Muscle of arm (tissue), 12 donors: Measurements from ENCODE around the gene AGBL4. TPM values are rescaled to one million over a fixed set of nuclear protein-coding genes. Genes with fewer than 3 reads are reported as not detected.

Source experiments
- DNase-seq: peaks from one replicate; pipeline ENCODE4 v3.0.0-alpha.2; 2013
- polyA plus RNA-seq, 12 donors: library from polyadenylated mRNA; unstranded; fragments of 120-200 nt; gene quantifications; one replicate each; pipeline ENCODE4 v1.2.1, GENCODE V29; 2013; ENCODE audit not compliant: insufficient read length in 12 of 12

Gene AGBL4
- polyA plus RNA-seq, 12 donors = 0.12 to 0.72 (median 0.21) TPM; not detected in 2

DNA sequence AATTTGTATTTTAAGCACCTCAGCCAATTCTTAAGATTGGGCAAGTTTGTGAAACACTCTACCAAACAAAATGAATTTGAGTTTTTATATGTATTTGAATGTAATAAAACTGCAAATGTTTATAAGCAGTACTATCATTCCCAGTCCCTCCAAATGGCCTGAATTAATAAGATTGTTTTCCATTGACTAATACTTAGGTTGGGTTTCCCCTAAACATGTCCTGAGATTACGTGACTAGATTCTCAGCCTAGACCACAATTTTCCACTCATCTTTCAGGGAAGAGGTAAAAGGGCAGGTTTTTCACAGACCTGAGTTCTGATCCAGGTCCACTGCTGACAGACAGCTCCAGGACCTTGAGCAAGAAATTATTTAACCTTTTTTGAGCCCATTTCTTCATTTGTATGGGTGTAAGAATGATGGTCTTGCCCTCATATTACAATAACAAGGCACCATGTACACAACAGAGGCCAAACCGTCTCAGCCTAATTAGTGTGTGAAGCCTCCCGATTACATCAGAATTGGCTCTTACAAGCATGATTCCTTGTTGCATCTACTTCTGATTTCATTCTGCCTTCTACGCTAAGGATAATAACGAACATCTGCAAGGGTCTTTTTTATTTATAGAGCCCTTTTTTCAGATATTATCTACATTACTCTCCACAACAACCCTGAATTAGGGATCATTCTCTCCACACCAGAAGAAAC is 1298.3 kb downstream of the AGBL4 start:
- DNase-seq = no peak

DNA sequence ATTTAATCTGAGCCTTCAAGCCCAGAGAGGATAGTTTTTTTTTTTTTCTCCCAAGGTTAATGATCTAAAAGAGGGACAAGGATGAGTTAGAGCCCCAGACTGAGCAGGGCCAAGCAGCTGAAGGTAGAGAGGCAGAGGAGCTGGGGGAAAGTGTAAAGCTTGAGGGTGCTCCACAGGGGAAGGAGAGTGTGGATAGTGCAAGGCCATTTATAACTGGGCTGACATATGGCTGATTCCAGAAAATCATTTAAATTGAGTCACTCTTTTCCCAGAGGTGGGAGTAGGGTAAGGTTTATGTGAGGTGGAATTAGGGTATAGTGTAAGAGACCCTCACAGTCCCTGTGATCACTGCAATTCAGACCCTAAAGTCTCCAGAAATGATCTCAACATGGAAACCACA is 1302.8 kb downstream of the AGBL4 start:
- no peak for DNase-seq

- no peak for DNase-seq
Observed at GRCh38 chr1:48718705-48719104, 1305.0 kb downstream of the AGBL4 start.

DNA sequence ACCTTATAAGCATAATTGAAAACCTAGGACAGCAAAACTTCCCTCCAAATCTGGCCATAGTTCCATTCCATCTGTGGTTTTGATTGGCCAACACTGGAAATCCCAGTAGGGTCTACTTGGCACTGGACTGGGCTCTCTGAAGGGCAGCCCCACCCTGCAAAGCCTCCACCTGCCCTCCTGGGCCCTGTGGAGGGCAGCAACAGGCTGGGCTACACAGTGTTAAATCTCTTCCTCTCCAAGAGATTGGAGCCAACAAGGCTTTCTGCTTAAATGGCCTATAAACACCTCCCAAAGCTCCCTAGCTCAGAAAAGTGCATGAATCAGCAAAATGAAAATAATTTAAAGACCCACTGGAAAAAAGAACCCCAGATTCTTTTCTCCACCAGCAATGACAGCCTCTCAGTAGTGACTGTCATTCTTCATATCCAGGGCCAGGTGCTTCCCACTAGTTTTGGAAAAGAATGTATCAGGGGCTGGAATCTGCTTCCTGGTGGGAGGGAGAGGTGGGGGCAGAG is 1305.6 kb downstream of the AGBL4 start:
- no peak for DNase-seq

DNA sequence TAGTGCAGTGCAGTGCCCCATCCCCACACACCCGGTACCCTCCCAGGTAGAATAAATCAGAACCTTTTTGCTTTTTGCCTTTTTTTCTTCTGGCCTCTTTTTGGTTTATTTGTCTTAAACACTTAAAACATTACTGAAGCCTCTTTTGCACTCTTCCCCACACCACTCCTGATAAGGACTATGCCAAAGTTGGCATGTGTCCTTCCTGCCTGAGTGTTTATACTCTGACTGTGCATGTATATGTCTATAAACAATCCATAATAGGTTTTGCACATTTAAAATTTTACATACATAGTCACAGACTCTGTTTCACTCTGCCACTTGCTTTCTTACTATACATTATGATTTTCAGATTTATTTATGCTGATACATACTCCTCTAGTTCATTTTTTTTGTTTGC is 1306.7 kb downstream of the AGBL4 start:
- no peak for DNase-seq

DNA sequence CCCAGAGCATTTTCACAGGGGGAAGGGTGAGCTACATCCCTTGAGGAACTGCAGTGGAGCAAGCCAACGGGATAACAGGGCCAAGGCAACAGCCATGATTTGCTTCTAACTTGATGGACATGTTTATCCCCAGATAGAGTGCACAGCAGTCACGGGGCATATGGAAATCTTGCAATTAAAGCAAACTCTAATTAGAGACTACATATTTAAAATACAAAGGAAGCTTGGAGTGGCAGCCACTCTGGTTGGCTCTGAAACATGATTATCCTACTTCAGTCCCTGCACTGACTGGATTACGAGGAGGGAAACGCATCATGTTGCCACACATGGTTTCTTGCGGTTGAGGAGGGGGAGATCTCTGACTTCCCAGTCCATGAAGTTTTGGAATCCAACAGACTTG is 1307.8 kb downstream of the AGBL4 start:
- DNase-seq = no peak

DNA sequence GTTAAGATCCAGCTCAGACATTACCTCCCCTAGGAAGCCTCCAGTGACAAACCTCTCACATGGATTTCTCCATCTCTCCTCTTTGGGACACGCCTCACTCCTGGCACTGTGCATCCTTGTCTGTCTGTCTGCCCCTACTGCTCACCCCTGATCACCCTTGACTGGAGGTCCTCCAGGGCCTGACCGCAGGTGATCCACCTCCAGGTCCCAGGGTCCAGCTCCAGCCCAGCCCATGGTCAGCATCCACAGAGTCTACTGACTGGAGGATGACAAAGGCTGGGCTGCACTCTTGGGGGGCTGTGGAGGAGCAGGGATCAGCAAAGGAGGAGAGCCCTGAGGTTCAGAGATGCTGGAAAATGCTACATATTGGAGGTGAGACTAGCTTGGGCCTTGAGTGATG is 1312.8 kb downstream of the AGBL4 start:
- DNase-seq = no peak

DNA sequence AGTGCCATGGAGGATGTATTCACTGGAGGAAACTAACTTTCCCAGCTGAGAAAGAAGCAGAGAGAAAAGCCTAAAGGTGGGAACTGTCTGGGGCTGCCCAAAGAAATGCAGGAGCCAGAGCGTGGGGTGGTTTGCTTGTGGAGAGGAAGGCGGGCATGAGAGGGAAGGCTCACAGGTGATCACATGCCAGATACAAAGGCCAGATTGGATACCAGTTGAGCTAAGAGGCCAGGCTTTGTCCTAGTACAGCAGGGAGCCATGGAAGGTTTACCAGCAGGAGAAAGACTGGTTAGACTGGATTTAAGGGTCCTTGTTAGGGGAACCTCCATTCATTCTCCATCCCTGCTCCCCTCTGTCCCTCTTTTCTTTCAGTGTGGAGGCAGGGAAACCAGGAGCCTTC is 1313.4 kb downstream of the AGBL4 start:
- DNase-seq = no peak

- no peak for DNase-seq
Observed at GRCh38 chr1:48704736-48705135, 1319.0 kb downstream of the AGBL4 start.

GRCh38 chr1:48701445-48701844 is 1322.3 kb downstream of the AGBL4 start:
- DNase-seq = no peak

DNA sequence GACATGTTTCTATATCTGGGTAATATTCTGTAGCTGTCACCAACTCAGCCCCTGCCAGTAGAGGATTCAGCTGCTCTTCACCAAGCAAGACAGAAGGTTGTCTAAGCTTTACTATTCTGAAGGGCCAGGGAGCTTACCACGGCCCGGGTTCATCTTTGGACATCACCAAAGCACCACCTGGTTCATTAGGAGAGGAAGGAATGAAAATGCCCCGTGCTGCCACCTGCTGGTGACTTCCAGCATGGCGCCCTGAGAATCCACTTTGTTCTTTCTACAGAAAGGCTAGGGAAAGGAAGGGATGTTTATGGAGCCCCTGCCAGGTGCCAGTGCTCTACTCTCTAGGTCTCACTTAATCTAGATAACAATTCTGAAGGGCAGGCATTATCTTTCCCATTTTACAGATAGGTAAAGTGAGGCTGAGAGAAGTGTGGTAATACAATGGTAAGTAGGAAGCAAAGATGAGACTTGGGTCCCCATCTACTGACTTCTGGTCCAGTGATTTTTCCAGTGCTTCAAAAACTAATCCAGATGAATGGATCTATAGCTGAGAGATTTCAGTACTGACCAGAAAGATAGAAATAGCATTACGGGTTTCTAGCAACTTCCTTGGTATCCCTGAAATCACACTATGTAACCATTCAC is 1326.6 kb downstream of the AGBL4 start:
- DNase-seq = peak; percentile 40

GRCh38 chr1:48695161-48695560 is 1328.6 kb downstream of the AGBL4 start:
- no peak for DNase-seq

GRCh38 chr1:48693674-48694320 is 1330.0 kb downstream of the AGBL4 start:
- DNase-seq = no peak

GRCh38 chr1:48693180-48693579 is 1330.6 kb downstream of the AGBL4 start:
- no peak for DNase-seq

DNA sequence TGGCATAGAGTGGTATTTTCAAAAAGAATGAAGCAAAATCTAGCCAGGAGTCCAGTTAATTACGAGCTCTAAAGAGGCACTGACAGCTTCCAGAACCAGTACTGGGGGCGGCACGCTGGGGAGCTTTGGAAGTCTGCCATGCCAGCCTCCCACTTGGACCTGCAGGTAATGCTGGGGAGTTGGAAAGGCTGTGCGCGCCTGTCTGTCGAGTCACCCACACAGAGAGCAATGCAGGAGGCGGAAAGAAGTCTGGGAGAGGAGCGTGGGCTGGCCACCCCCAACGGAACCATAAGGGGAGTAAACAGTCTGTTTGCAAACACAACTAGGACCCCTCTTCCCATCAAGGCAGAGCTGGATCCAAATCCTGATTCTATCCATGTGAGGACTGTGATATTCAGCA is 1331.5 kb downstream of the AGBL4 start:
- DNase-seq = no peak

DNA sequence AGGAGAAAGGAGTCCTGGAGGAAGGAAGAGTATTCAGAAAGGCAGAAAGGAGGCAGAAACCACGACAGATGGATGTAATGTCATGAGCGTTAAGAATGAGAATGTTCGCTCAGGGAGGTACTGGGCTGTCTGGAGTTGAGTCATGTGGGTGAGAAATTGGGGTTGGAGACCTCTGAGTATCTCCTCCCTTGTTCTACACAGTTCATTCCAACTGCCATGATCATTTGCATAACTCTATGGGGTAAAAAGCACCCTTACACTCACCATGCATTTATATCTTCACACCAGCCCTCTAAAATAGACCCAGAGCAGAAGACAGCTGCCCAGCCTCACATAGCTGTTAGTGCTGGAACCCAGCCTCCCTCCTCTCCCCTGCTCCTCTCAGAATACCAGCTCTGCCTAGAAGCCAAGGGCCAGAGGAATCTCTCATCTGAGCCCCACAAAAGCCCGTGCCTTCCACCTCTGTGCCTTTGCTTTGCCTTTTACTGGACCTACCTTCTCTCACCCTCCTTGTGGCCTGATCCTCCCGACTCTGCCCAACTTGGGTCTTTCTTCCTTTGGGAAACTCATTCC is 1332.2 kb downstream of the AGBL4 start:
- DNase-seq = no peak

DNA sequence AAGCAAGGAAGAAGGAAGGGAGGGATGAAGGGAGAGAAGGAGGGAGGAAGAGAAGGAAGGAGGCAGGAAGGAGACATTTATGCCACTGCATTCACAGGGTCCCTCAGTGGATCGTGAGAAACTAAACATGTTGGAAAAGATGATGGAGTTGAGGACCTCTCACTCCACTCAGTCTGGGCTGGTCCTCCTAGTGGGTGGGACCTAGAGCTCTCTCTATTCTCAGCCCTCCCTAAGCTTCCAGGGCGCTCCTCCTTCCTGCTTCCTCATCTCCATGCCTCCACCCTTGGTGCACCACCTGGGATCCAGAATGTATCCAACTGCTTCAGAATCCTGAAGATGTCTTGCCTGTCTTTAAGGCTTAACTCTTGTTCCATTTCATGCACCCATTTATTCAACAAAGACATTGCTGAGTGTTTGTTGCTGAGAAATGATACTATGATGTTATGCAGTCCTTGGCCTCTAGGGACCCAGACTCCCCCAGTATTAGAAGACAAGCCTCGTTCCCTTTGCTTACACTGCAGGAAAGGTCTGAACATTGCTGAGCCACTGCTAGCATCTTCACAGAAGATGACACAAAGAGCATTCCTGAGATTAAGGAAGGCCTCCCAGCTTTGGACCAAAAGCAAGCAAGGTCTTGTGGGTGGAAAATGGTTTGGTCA is 1335.5 kb downstream of the AGBL4 start:
- DNase-seq = no peak

DNA sequence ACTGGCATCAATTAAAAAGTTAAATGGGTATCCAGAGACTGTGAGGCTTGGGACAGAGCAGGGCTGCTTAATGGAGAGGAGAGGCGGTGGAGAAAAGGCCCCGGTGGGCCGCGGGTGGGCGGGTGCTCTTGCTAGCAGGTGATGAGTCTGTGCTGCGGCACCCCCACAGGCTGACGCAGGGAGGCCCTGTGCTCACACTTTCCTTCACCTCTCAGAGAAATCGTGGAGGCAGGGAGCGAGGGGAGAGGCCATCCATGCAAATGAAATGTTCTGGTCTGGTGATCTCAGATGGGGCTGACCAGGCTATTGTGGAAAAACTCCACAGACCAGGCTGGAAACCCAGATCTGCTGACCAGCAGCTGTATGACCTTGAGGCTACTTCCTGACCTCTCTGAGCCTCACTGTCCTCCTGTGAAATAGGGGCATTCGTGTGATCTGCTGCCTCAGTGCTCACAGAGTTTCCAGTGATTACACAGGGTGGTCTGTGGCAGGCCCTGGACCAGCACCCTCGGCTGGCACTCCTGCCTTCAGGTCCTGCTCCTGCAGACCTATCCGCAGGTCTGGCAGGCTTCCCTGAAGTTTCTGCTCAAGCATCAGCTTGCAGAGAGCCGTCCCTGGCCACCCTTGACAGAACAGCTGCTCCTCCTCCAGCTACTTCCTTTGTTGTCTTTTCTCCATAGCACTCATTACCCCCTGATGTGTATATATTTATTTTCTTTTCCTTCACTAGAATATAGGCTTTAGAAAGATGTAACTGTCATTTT is 1336.3 kb downstream of the AGBL4 start:
- no peak for DNase-seq

- no peak for DNase-seq
Observed at GRCh38 chr1:48686159-48686558, 1337.6 kb downstream of the AGBL4 start.

DNA sequence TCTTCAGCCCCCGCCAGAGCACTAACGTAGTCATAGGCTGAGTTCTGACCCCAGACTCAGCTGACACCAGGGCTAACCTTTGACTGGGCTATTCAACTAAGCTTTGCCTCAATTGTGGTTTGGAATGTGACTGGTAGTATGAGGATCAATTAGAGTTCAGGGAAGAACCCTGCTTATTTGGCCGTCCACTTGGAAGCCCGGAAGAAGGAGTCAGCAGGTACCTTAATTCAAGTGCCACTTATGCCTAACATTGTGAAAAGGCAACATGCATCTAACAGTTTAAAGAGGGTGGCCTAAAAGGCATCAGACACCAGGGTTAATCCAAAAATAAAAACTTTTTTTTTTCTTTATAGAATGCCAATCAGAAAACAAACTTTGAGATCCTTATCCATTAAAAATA is 1339.4 kb downstream of the AGBL4 start:
- DNase-seq = no peak

GRCh38 chr1:48683839-48684238 is 1339.9 kb downstream of the AGBL4 start:
- peak; percentile 4 for DNase-seq
